Measurements from ENCODE around the gene GRIK1.
"Not testable (repeated sequence)": the region's sequence is repeated elsewhere in the genome, so short reads cannot be mapped to it uniquely, and the experiment has no call there.

Gene GRIK1

GRCh38 chr21:29610779-29611360 is 328.9 kb downstream of the GRIK1 start:
- TF ChIP-seq CTCF (IDR thresholded peaks at IDR 0.05; ENCODE audit: insufficient read depth, missing control alignments) = no peak
- DNase-seq (ENCODE audit: insufficient read length, low spot score) (no peak), FAIRE-seq (peak; percentile 6)

- no peak for TF ChIP-seq CTCF (IDR thresholded peaks at IDR 0.05; ENCODE audit: insufficient read depth, missing control alignments)
- no peak for FAIRE-seq
- DNase-seq (ENCODE audit: insufficient read length, low spot score) = no peak
Measured at GRCh38 chr21:29606613-29607012, 333.2 kb downstream of the GRIK1 start.

- FAIRE-seq; DNase-seq (ENCODE audit: insufficient read length, low spot score): not testable (repeated sequence)
Measured at GRCh38 chr21:29605219-29605618, 334.6 kb downstream of the GRIK1 start.

GRCh38 chr21:29604076-29604475 is 335.7 kb downstream of the GRIK1 start:
- FAIRE-seq (no peak), DNase-seq (ENCODE audit: insufficient read length, low spot score) (no peak)
- TF ChIP-seq CTCF (IDR thresholded peaks at IDR 0.05; ENCODE audit: insufficient read depth, missing control alignments) = no peak

GRCh38 chr21:29601047-29601446 is 338.7 kb downstream of the GRIK1 start:
- no peak for TF ChIP-seq CTCF (IDR thresholded peaks at IDR 0.05; ENCODE audit: insufficient read depth, missing control alignments)

GRCh38 chr21:29586696-29587095 is 353.1 kb downstream of the GRIK1 start:
- no peak for TF ChIP-seq CTCF (IDR thresholded peaks at IDR 0.05; ENCODE audit: insufficient read depth, missing control alignments)

More at GRCh38 chr21:29601047-29601446, 338.7 kb downstream of the GRIK1 start:
- no peak for DNase-seq (ENCODE audit: insufficient read length, low spot score)
- no peak for FAIRE-seq

GRCh38 chr21:29585462-29585861 is 354.3 kb downstream of the GRIK1 start:
- FAIRE-seq (no peak), DNase-seq (ENCODE audit: insufficient read length, low spot score) (no peak)
- no peak for TF ChIP-seq CTCF (IDR thresholded peaks at IDR 0.05; ENCODE audit: insufficient read depth, missing control alignments)

More at GRCh38 chr21:29586696-29587095, 353.1 kb downstream of the GRIK1 start:
- FAIRE-seq (no peak), DNase-seq (ENCODE audit: insufficient read length, low spot score) (no peak)
